GM23248 (cell line): ENCODE measurements around the gene MINDY4. TPM values are rescaled to one million over a fixed set of nuclear protein-coding genes. Genes with fewer than 3 reads are reported as not detected.

Experiments used
- DNase-seq: peaks from one replicate; pipeline ENCODE4 v3.0.0-alpha.2; 2015
- H2AFZ ChIP-seq: fragments of 200-600 bp; sonication (generic); 2 replicates; pipeline ENCODE4 v1.6.1; 2016; ENCODE audit warnings: antibody characterized with exemption
- H3F3A ChIP-seq: fragments of 200-600 bp; sonication (generic); 2 replicates; pipeline ENCODE4 v1.6.1; 2016; ENCODE audit warnings: mild to moderate bottlenecking, antibody characterized with exemption, mixed run types; ENCODE audit not compliant: insufficient read depth
- H3K27ac ChIP-seq: fragments of 200-600 bp; sonication (generic); 2 replicates; pipeline ENCODE4 v1.5.1; 2016; ENCODE audit warnings: mild to moderate bottlenecking
- H3K27me3 ChIP-seq: fragments of 200-600 bp; sonication (generic); replicated peaks from 2 replicates; pipeline ENCODE4 v1.6.1; 2016; ENCODE audit warnings: mild to moderate bottlenecking; ENCODE audit not compliant: insufficient read depth
- H3K36me3 ChIP-seq: fragments of 200-600 bp; sonication (generic); 2 replicates; pipeline ENCODE4 v1.6.1; 2016; ENCODE audit warnings: low read depth, mild to moderate bottlenecking
- H3K4me1 ChIP-seq: fragments of 200-600 bp; sonication (generic); 2 replicates; pipeline ENCODE4 v1.6.1; 2016; ENCODE audit warnings: mild to moderate bottlenecking; ENCODE audit not compliant: insufficient read depth
- H3K4me2 ChIP-seq: fragments of 200-600 bp; sonication (generic); one replicate; pipeline ENCODE4 v1.6.1; 2016; ENCODE audit warnings: mild to moderate bottlenecking; ENCODE audit not compliant: unreplicated experiment
- H3K4me3 ChIP-seq: fragments of 200-600 bp; sonication (generic); 2 replicates; pipeline ENCODE4 v1.5.1; 2016; ENCODE audit warnings: mild to moderate bottlenecking
- H3K79me2 ChIP-seq: fragments of 200-600 bp; sonication (generic); 2 replicates; pipeline ENCODE4 v1.6.1; 2016; ENCODE audit warnings: mild to moderate bottlenecking; ENCODE audit not compliant: insufficient read depth
- H3K9ac ChIP-seq: fragments of 200-600 bp; sonication (generic); 2 replicates; pipeline ENCODE4 v1.6.1; 2016; ENCODE audit warnings: mild to moderate bottlenecking
- H3K9me2 ChIP-seq: fragments of 200-600 bp; sonication (generic); 2 replicates; pipeline ENCODE4 v1.6.1; 2016; ENCODE audit warnings: mixed run types, mild to moderate bottlenecking, moderate library complexity; ENCODE audit not compliant: insufficient read depth
- H3K9me3 ChIP-seq: fragments of 200-600 bp; sonication (generic); one replicate; pipeline ENCODE4 v1.6.1; 2017; ENCODE audit warnings: low read depth
- H4K20me1 ChIP-seq: fragments of 200-600 bp; sonication (generic); 2 replicates; pipeline ENCODE4 v1.6.0; 2016; ENCODE audit not compliant: insufficient read depth
- EZH2 ChIP-seq: fragments of 200-600 bp; sonication (generic); IDR thresholded peaks from 2 replicates; pipeline ENCODE4 v1.6.1; 2018; ENCODE audit warnings: antibody characterized with exemption, mild to moderate bottlenecking; ENCODE audit not compliant: insufficient read depth, poor library complexity, severe bottlenecking
- EZH2phosphoT487 ChIP-seq: fragments of 200-600 bp; sonication (generic); IDR thresholded peaks from 2 replicates; pipeline ENCODE4 v1.6.1; 2018; ENCODE audit warnings: antibody characterized with exemption, moderate library complexity, mild to moderate bottlenecking, low read depth; ENCODE audit not compliant: insufficient read depth
- WGBS, 2 experiments: methylation state at CpG; one replicate each; pipeline ENCODE4 v1.1.6; 2015 to 2017; ENCODE audit warnings: low lambda C conversion rate in 2 of 2, low coverage in 1 of 2; ENCODE audit errors: missing lambda C conversion rate in 2 of 2; 5-methylcytosine and 5-hydroxymethylcytosine counted together
- in situ Hi-C: fragments of 300-500 bp; cut with MboI; formaldehyde crosslinking; loops from 2 replicates; pipeline ENCODE4 v1.15.0; 2020
- polyA plus RNA-seq: library from polyadenylated mRNA; unstranded; fragments of >200 nt; fragmentation: Nextera tagmentation; extraction: Ambion mirVana; gene quantifications from 2 replicates; pipeline ENCODE4 v1.2.1, GENCODE V29; 2016
- total RNA-seq: library from RNA; depleted of rRNA; stranded (reverse); fragments of >200 nt; shearing (Covaris generic); gene quantifications from 2 replicates; pipeline ENCODE4 v1.2.3, GENCODE V29; 2014

MINDY4 gene
- total and polyA plus RNA-seq, 2 experiments from 2014 or later, result 2.5 to 3.5 TPM

- Histone ChIP-seq H3K4me2 (no peak overlapping the region), H3K36me3 (no peaks in the 10 kb centered on the region), H2AFZ (no peak overlapping the region), H4K20me1 (no peaks in the 10 kb centered on the region), H3K27ac (no peak overlapping the region), H3K79me2 (no peaks in the 10 kb centered on the region), H3K27me3 (no peaks in the 10 kb centered on the region), H3K9me2 (no peaks in the 10 kb centered on the region), H3K9me3 (no peaks in the 10 kb centered on the region), H3K4me1 (no peaks in the 10 kb centered on the region), H3F3A (no peaks in the 10 kb centered on the region), H3K9ac (no peak overlapping the region), H3K4me3 (no peak overlapping the region)
- no peak for TF ChIP-seq EZH2
- TF ChIP-seq EZH2phosphoT487, result no peak
- DNase-seq, result no peak
- in situ Hi-C loops, result no loop called here
- WGBS, 2 experiments, result 27 to 28% methylated on average over 4 of the region's 4 CpGs
Observed at GRCh38 chr7:30863706-30864035, 92.5 kb downstream of the MINDY4 start.

- in situ Hi-C loops, result no loop called here
- WGBS, 2 experiments, result 84 to 86% methylated on average over 3 of the region's 3 CpGs
- Histone ChIP-seq H2AFZ (no peak overlapping the region), H4K20me1 (no peaks in the 10 kb centered on the region), H3F3A (no peaks in the 10 kb centered on the region), H3K36me3 (no peaks in the 10 kb centered on the region), H3K4me2 (no peak overlapping the region), H3K9me2 (no peaks in the 10 kb centered on the region), H3K9ac (no peak overlapping the region), H3K4me1 (no peaks in the 10 kb centered on the region), H3K79me2 (no peaks in the 10 kb centered on the region), H3K4me3 (no peak overlapping the region), H3K9me3 (no peaks in the 10 kb centered on the region), H3K27ac (no peak overlapping the region), H3K27me3 (no peaks in the 10 kb centered on the region)
- TF ChIP-seq EZH2phosphoT487 (no peak), EZH2 (no peak)
- no peak for DNase-seq
Observed at GRCh38 chr7:30864101-30864500, 92.9 kb downstream of the MINDY4 start.

GRCh38 chr7:30865076-30865475, 93.9 kb downstream of the MINDY4 start:
- in situ Hi-C loops, result no loop called here
- Histone ChIP-seq H3K4me3 (no peak overlapping the region), H3K9me2 (no peaks in the 10 kb centered on the region), H3K27me3 (no peaks in the 10 kb centered on the region), H2AFZ (no peak overlapping the region), H4K20me1 (no peaks in the 10 kb centered on the region), H3K4me1 (no peaks in the 10 kb centered on the region), H3K4me2 (no peak overlapping the region), H3K36me3 (no peaks in the 10 kb centered on the region), H3K79me2 (no peaks in the 10 kb centered on the region), H3K27ac (no peak overlapping the region), H3F3A (no peaks in the 10 kb centered on the region), H3K9me3 (no peaks in the 10 kb centered on the region), H3K9ac (no peak overlapping the region)
- WGBS, 2 experiments, result 80 to 83% methylated on average over 4 of the region's 4 CpGs
- DNase-seq, result no peak
- TF ChIP-seq EZH2phosphoT487, result no peak

DNA sequence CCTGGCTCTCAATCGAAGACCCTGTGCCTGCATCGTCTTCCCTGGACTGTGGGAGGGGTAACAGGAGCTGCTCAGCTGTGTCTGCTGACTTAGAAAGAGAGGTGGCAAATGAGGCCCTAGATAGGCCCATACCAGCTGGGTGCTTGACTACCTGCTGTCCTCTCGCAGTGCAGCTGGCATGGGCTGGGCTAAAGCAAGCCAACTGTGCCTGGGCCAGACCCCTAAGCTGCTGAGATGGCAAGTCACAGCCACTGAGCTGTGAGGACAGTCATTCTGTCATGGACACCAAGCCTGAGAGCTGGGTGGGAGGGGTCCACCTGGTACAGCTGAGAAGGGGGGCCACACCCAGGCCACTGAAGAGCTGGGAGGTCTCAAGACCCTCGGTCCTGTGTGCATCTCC, 94.6 kb downstream of the MINDY4 start:
- Histone ChIP-seq H3K9me3 (no peaks in the 10 kb centered on the region), H3K4me2 (no peak overlapping the region), H3K36me3 (no peaks in the 10 kb centered on the region), H3K9ac (no peak overlapping the region), H3K4me1 (no peaks in the 10 kb centered on the region), H3K79me2 (no peaks in the 10 kb centered on the region), H3K9me2 (no peaks in the 10 kb centered on the region), H2AFZ (no peak overlapping the region), H3K27ac (no peak overlapping the region), H4K20me1 (no peaks in the 10 kb centered on the region), H3K4me3 (no peak overlapping the region), H3K27me3 (no peaks in the 10 kb centered on the region), H3F3A (no peaks in the 10 kb centered on the region)
- WGBS, 2 experiments, result 72 to 90% methylated on average over 4 of the region's 4 CpGs
- TF ChIP-seq EZH2phosphoT487 (no peak), EZH2 (no peak)
- in situ Hi-C loops, result no loop called here
- no peak for DNase-seq

DNA sequence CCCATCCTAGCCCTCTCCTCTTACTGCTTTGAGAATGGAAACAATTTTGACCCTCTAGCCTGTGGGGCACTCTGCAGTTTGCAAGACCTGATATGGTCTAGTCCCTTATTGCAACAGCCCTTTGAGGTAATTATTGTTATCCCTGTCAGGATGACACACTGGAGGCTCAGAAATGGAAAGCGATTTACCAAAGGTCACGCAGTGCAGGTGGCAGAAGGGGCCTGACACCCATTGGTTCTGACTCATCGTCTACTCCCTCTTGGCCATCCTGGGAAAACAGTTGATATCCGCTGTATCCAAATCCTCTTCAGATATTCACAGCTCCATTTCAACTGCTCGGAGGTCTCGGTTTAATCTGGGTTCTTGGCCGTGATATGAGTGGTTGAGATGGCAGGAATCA, 95.7 kb downstream of the MINDY4 start:
- TF ChIP-seq EZH2phosphoT487, result no peak
- TF ChIP-seq EZH2, result no peak
- Histone ChIP-seq H3K36me3 (no peaks in the 10 kb centered on the region), H4K20me1 (no peaks in the 10 kb centered on the region), H3F3A (no peaks in the 10 kb centered on the region), H2AFZ (no peak overlapping the region), H3K79me2 (no peaks in the 10 kb centered on the region), H3K9me2 (no peaks in the 10 kb centered on the region), H3K27ac (no peak overlapping the region), H3K27me3 (no peaks in the 10 kb centered on the region), H3K4me2 (no peak overlapping the region), H3K9ac (no peak overlapping the region), H3K9me3 (no peaks in the 10 kb centered on the region), H3K4me1 (no peaks in the 10 kb centered on the region), H3K4me3 (no peak overlapping the region)
- 83 to 91% methylated on average over 7 of the region's 7 CpGs for WGBS, 2 experiments
- no peak for DNase-seq
- in situ Hi-C loops, result no loop called here
